Lower lobe of right lung (tissue), 2 donors: Measurements from ENCODE around the gene PXK. TPM values are rescaled to one million over a fixed set of nuclear protein-coding genes. Genes with fewer than 3 reads are reported as not detected.

ENCODE experiments used
- ATAC-seq, 2 donors: fragments of 200-7000 bp; cut with Tn5 transposase; one replicate each; pipeline ENCODE4 v1.9.1; 2020 to 2022; ENCODE audit warnings: mild to moderate bottlenecking in 2 of 2, moderate library complexity in 2 of 2
- DNase-seq: peaks from one replicate; pipeline ENCODE4 v3.0.0-alpha.2; 2020
- H3K27ac ChIP-seq: fragments of 200-600 bp; one replicate; pipeline ENCODE4 v1.8.0; 2022
- H3K27me3 ChIP-seq: fragments of 200-600 bp; one replicate; pipeline ENCODE4 v1.8.0; 2022; ENCODE audit warnings: low read depth
- H3K36me3 ChIP-seq: fragments of 200-600 bp; one replicate; pipeline ENCODE4 v1.8.0; 2022; ENCODE audit warnings: mild to moderate bottlenecking
- H3K4me1 ChIP-seq: fragments of 200-600 bp; one replicate; pipeline ENCODE4 v1.8.0; 2022
- H3K4me3 ChIP-seq: fragments of 200-600 bp; one replicate; pipeline ENCODE4 v1.8.0; 2022; ENCODE audit warnings: mild to moderate bottlenecking
- H3K9me3 ChIP-seq: fragments of 200-600 bp; one replicate; pipeline ENCODE4 v1.8.0; 2022
- intact Hi-C: fragments of 100-400 bp; cut with DNase I; formaldehyde crosslinking; loops from one replicate; pipeline ENCODE4 v1.11.0; 2022
- total RNA-seq: library from RNA; stranded (reverse); fragmentation: NEBNext Ultra II Directional; extraction: Animal tissue kit (Norgen Biotek cat#: 25700); gene quantifications from one replicate; pipeline ENCODE4 v1.2.1, GENCODE V29; 2021
- TF ChIP-seq, protein P1 (sequence below): fragments of 200-600 bp; IDR thresholded peaks from one replicate; pipeline ENCODE4 v1.8.0; 2022; ENCODE audit warnings: antibody characterized with exemption, mild to moderate bottlenecking
- donor health status: DM: no; HTN: yes; CAD: no; lungs with severe emphysema.

The PXK gene
- total RNA-seq, 1 donor from 2014 or later: 23.7 TPM

DNA sequence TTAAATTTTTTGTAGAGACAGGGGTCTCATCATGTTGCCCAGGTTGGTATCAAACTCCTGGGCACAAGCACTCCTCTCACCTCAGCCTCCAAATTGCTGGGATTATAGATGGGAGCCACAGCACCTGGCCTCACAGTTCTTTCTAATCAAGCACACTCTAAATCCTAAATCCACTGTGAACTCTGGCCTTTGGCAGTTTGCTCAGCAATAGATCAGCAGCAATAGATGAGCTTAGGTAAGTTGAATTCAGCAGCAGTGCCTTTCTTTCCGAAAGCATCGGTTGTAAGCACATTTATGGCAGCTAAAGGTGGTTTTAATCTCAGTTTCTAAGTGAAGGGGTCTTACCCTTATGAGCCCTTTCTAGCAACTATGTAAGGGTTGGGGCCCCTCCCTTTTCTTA is 84.4 kb downstream of the PXK start:
- ATAC-seq: no peak

DNA sequence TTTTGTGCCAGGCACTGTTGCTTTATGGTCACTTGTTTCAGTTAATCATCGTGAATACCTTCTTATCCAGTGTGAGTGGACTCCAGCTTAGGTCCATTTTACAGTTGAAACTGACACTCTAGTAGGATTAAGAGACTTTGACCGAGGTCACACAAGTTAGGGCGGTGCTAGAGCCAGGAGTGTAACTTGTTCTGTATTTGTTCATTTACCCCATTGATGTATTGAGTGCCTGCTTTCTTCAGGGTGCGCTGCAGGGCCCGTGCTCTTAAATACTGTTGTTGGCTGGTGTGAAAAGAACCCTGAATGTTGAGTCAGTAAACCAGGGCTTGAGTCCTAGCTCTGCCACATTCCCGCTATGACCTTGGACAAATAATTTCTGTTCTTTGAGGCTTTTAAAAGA is 85.5 kb downstream of the PXK start:
- Histone ChIP-seq H3K27ac (no peak overlapping the region), H3K27me3 (no peaks in the 10 kb centered on the region), H3K36me3 (peaks cover 33% of the 10 kb centered on the region), H3K4me3 (no peak overlapping the region), H3K4me1 (peaks cover 15% of the 10 kb centered on the region), H3K9me3 (no peaks in the 10 kb centered on the region)
- TF ChIP-seq, protein P1, sequence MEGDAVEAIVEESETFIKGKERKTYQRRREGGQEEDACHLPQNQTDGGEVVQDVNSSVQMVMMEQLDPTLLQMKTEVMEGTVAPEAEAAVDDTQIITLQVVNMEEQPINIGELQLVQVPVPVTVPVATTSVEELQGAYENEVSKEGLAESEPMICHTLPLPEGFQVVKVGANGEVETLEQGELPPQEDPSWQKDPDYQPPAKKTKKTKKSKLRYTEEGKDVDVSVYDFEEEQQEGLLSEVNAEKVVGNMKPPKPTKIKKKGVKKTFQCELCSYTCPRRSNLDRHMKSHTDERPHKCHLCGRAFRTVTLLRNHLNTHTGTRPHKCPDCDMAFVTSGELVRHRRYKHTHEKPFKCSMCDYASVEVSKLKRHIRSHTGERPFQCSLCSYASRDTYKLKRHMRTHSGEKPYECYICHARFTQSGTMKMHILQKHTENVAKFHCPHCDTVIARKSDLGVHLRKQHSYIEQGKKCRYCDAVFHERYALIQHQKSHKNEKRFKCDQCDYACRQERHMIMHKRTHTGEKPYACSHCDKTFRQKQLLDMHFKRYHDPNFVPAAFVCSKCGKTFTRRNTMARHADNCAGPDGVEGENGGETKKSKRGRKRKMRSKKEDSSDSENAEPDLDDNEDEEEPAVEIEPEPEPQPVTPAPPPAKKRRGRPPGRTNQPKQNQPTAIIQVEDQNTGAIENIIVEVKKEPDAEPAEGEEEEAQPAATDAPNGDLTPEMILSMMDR: no peak
- intact Hi-C loops: loop anchor here (10.0 kb wide), 1 partner anchor 93 kb away; no protein-coding TSS in a partner anchor
- DNase-seq (no peak), ATAC-seq (no peak)

More for the DNA sequence above, 84.4 kb downstream of the PXK start:
- Histone ChIP-seq H3K4me1 (peaks cover 15% of the 10 kb centered on the region), H3K36me3 (peaks cover 31% of the 10 kb centered on the region), H3K27ac (no peak overlapping the region), H3K9me3 (no peaks in the 10 kb centered on the region), H3K27me3 (no peaks in the 10 kb centered on the region), H3K4me3 (no peak overlapping the region)
- intact Hi-C loops: loop anchor here (10.0 kb wide), 1 partner anchor 92 kb away; no protein-coding TSS in a partner anchor
- no peak for DNase-seq
- TF ChIP-seq, protein P1: no peak

DNA sequence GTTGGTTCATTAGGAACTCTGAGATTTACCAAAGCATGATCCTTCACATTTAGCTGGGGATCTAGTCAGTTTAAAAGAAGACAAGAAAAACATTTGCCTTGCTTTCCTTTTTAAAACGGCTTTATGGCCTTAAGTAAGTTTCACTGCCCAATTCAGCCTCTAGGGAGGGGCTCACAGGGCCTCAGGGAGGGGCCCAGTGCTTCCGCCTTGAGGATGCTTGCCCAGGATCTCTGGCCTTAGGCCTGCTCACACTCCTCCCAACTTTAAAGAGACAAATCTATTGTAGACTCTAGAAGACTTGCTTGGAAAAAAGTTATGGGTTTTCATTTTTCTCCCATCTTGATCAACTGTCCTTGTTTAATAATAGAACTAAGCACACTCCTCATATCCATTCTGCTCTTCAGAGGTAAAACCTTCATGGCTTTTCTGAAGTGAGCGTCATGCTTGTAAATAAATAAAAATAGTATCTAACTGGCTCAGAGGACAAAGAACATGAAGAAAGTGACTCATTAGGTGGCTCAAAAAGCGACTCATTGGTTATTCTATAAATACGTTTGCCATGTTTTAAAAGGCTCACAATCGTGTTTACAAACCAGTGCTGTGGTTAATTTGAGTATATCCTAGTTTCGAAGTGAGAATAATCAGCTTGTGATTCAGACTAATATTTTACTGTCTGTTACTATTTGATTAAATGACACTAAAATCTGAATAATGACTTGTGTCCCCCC is 87.3 kb downstream of the PXK start:
- TF ChIP-seq, protein P1: no peak
- intact Hi-C loops: loop anchor here (10.0 kb wide), 1 partner anchor 95 kb away; no protein-coding TSS in a partner anchor
- peak overlapping the region; percentile 20 for H3K27ac ChIP-seq
- no peak overlapping the region for H3K4me3 ChIP-seq
- peaks cover 45% of the 10 kb centered on the region for H3K36me3 ChIP-seq
- no peaks in the 10 kb centered on the region for H3K27me3 ChIP-seq
- DNase-seq: no peak
- H3K4me1 ChIP-seq: peaks cover 8% of the 10 kb centered on the region
- H3K9me3 ChIP-seq: no peaks in the 10 kb centered on the region
- ATAC-seq: peak in 1 of 2 donors; percentile 46

DNA sequence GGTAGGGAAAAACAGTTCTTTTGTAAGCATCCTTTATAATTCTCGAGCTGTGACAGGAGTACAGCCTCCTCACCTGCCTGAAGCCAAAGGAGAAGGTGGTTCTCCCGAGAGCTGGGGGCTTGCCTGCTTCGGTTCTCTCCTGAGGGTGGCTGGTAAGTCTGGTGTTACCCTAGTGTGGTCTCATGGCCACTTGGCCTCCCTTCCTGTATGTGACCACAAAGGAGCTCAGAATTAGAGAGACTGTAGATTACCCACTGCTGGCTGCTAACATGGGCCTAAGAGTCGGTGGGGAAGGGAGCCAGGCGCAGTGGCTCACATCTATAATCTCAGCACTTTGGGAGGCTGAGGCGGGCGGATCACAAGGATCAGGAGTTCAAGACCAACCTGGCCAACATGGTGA is 88.3 kb downstream of the PXK start:
- TF ChIP-seq, protein P1: no peak
- DNase-seq: no peak
- Histone ChIP-seq H3K4me3 (no peak overlapping the region), H3K27ac (no peak overlapping the region), H3K36me3 (peaks cover 55% of the 10 kb centered on the region), H3K9me3 (no peaks in the 10 kb centered on the region), H3K27me3 (no peaks in the 10 kb centered on the region), H3K4me1 (peaks cover 8% of the 10 kb centered on the region)
- intact Hi-C loops: no loop called here
- no peak for ATAC-seq

DNA sequence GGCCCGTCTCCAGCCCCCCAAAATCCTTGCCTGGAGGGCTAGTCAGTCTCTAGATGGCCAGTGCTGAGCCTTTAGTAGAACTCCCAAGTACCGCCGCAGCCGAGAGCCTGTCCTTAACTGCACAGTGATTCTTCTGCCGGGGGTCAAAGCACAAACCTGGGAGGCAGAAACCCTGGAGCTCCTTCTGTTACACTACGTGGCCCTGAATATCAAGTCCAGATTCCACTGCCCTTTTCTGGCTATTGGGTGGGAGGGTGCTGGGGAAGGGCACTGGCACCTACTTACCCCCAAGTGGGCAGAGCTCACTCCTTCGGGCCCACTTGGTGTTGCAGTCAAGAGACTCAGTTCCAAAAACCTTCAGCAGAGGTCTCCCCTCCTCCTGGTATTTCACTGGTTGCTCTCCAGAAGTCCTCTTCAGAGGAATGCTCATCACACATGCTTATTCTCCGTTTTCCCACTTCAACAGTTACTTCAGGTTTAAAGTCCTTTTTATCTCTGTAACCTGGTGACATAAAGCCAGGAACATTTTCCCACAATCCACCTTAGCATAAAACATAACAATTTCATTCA is 90.1 kb downstream of the PXK start:
- TF ChIP-seq, protein P1: peak; percentile 22
- Histone ChIP-seq H3K27me3 (no peaks in the 10 kb centered on the region), H3K4me3 (no peak overlapping the region), H3K4me1 (peaks cover 8% of the 10 kb centered on the region), H3K36me3 (peaks cover 71% of the 10 kb centered on the region), H3K27ac (no peak overlapping the region), H3K9me3 (no peaks in the 10 kb centered on the region)
- DNase-seq: no peak
- peak; percentile 55 to 68 for ATAC-seq
- intact Hi-C loops: no loop called here
